NT2/D1 (cell line): ENCODE measurements around the gene TOP2B.

Source experiments
- DNase-seq: peaks from one replicate; pipeline ENCODE4 v3.0.0-alpha.2; 2011; ENCODE audit warnings: low read depth, low spot score
- H3K27me3 ChIP-seq: 2 replicates; pipeline ENCODE4 v1.6.0; 2011; ENCODE audit warnings: mild to moderate bottlenecking; ENCODE audit not compliant: insufficient read length, insufficient read depth
- H3K36me3 ChIP-seq: 2 replicates; pipeline ENCODE4 v1.6.1; 2011; ENCODE audit warnings: mild to moderate bottlenecking, low read length, mixed read lengths; ENCODE audit not compliant: insufficient read depth, insufficient read length
- H3K4me1 ChIP-seq: 2 replicates; pipeline ENCODE4 v1.5.1; 2011; ENCODE audit not compliant: insufficient read depth, insufficient read length
- H3K4me3 ChIP-seq: 2 replicates; pipeline ENCODE4 v1.5.1; 2011; ENCODE audit warnings: low read depth; ENCODE audit not compliant: insufficient read length
- H3K9ac ChIP-seq: 2 replicates; pipeline ENCODE4 v1.6.0; 2011; ENCODE audit warnings: low read depth; ENCODE audit not compliant: insufficient read length
- H3K9me3 ChIP-seq: 2 replicates; pipeline ENCODE4 v1.5.1; 2011; ENCODE audit warnings: mild to moderate bottlenecking, low read length; ENCODE audit not compliant: insufficient read depth
- SUZ12 ChIP-seq: IDR thresholded peaks from 2 replicates; pipeline ENCODE4 v1.6.1; 2011; ENCODE audit not compliant: insufficient read length, insufficient read depth; ENCODE audit errors: extremely low read depth
- YY1 ChIP-seq: IDR thresholded peaks from 2 replicates; pipeline ENCODE4 v1.6.1; 2011; ENCODE audit not compliant: insufficient read length, insufficient read depth
- ZNF274 ChIP-seq: IDR thresholded peaks from 2 replicates; pipeline ENCODE4 v1.6.1; 2011; ENCODE audit warnings: mild to moderate bottlenecking, low read depth, low read length

TOP2B gene

GRCh38 chr3:25697553-25697952 is 32.8 kb upstream of the TOP2B start:
- Histone ChIP-seq H3K9ac (no peak overlapping the region), H3K27me3 (no peaks in the 10 kb centered on the region), H3K4me1 (no peaks in the 10 kb centered on the region), H3K36me3 (no peaks in the 10 kb centered on the region), H3K4me3 (no peak overlapping the region), H3K9me3 (no peaks in the 10 kb centered on the region)
- no peak for DNase-seq
- TF ChIP-seq SUZ12, result no peak
- TF ChIP-seq YY1, result no peak
- TF ChIP-seq ZNF274, result no peak

- no peak overlapping the region for H3K9ac ChIP-seq
- TF ChIP-seq SUZ12, result no peak
- no peak for TF ChIP-seq YY1
- TF ChIP-seq ZNF274, result no peak
- H3K27me3 ChIP-seq, result no peaks in the 10 kb centered on the region
- H3K9me3 ChIP-seq, result no peaks in the 10 kb centered on the region
- no peak overlapping the region for H3K4me3 ChIP-seq
- no peak for DNase-seq
- H3K36me3 ChIP-seq, result no peaks in the 10 kb centered on the region
- no peaks in the 10 kb centered on the region for H3K4me1 ChIP-seq
Measured at GRCh38 chr3:25695731-25696420, 31.2 kb upstream of the TOP2B start.

GRCh38 chr3:25693238-25693637 is 28.5 kb upstream of the TOP2B start:
- Histone ChIP-seq H3K27me3 (no peaks in the 10 kb centered on the region), H3K36me3 (no peaks in the 10 kb centered on the region), H3K9me3 (no peaks in the 10 kb centered on the region), H3K4me3 (no peak overlapping the region), H3K9ac (no peak overlapping the region), H3K4me1 (no peaks in the 10 kb centered on the region)
- no peak for DNase-seq
- TF ChIP-seq SUZ12 (no peak), ZNF274 (no peak), YY1 (no peak)

- H3K36me3 ChIP-seq, result no peaks in the 10 kb centered on the region
- H3K27me3 ChIP-seq, result no peaks in the 10 kb centered on the region
- TF ChIP-seq YY1 (no peak), ZNF274 (no peak), SUZ12 (no peak)
- H3K4me3 ChIP-seq, result no peak overlapping the region
- H3K4me1 ChIP-seq, result no peaks in the 10 kb centered on the region
- no peak overlapping the region for H3K9ac ChIP-seq
- no peak for DNase-seq
- no peaks in the 10 kb centered on the region for H3K9me3 ChIP-seq
Measured at GRCh38 chr3:25692341-25692740, 27.6 kb upstream of the TOP2B start.

- H3K4me3 ChIP-seq, result no peak overlapping the region
- TF ChIP-seq YY1 (no peak), ZNF274 (no peak), SUZ12 (no peak)
- no peaks in the 10 kb centered on the region for H3K9me3 ChIP-seq
- DNase-seq, result no peak
- H3K27me3 ChIP-seq, result no peaks in the 10 kb centered on the region
- H3K9ac ChIP-seq, result no peak overlapping the region
- no peaks in the 10 kb centered on the region for H3K4me1 ChIP-seq
- H3K36me3 ChIP-seq, result no peaks in the 10 kb centered on the region
Measured at GRCh38 chr3:25690768-25691533, 26.2 kb upstream of the TOP2B start.

- DNase-seq, result no peak
- TF ChIP-seq ZNF274, result no peak
- TF ChIP-seq SUZ12, result no peak
- no peak for TF ChIP-seq YY1
- Histone ChIP-seq H3K27me3 (no peaks in the 10 kb centered on the region), H3K4me3 (no peak overlapping the region), H3K36me3 (no peaks in the 10 kb centered on the region), H3K9ac (no peak overlapping the region), H3K4me1 (no peaks in the 10 kb centered on the region), H3K9me3 (no peaks in the 10 kb centered on the region)
Measured at GRCh38 chr3:25689226-25689625, 24.5 kb upstream of the TOP2B start.

GRCh38 chr3:25687742-25688141 is 23.0 kb upstream of the TOP2B start:
- Histone ChIP-seq H3K4me3 (no peak overlapping the region), H3K9me3 (no peaks in the 10 kb centered on the region), H3K36me3 (no peaks in the 10 kb centered on the region), H3K4me1 (no peaks in the 10 kb centered on the region), H3K27me3 (no peaks in the 10 kb centered on the region), H3K9ac (no peak overlapping the region)
- no peak for DNase-seq
- TF ChIP-seq SUZ12, result no peak
- no peak for TF ChIP-seq ZNF274
- TF ChIP-seq YY1, result no peak
